ENCODE measurements around the gene ALG14. TPM values are rescaled to one million over a fixed set of nuclear protein-coding genes. Genes with fewer than 3 reads are reported as not detected.

Gene ALG14
- total RNA-seq, 6 experiments from 2014 or later: 8.8 to 14.0 (median 11.9) TPM

GRCh38 chr1:95034506-95034905 is 38.2 kb downstream of the ALG14 start:
- Mint-ChIP-seq H3K9me3 (0 out of 2 replicates have a peak, but pooled peaks cover under 1% of the 10 kb centered on the region), H3K36me3 (ENCODE audit: low read depth) (peaks cover 17% of the 10 kb centered on the region), H3K27ac (no peak overlapping the region), H3K27me3 (ENCODE audit: insufficient read depth) (no peaks in the 10 kb centered on the region), H3K4me1 (ENCODE audit: low read depth) (peaks cover 6% of the 10 kb centered on the region; the same call in 1 of the 2 replicates), H3K4me3 (no peak overlapping the region)
- no peak for DNase-seq
- TF ChIP-seq CTCF (IDR thresholded peaks at IDR 0.05): no peak

- Mint-ChIP-seq H3K36me3 (ENCODE audit: low read depth) (peaks cover 24% of the 10 kb centered on the region), H3K4me3 (no peak overlapping the region), H3K27ac (no peak overlapping the region), H3K27me3 (ENCODE audit: insufficient read depth) (no peaks in the 10 kb centered on the region), H3K4me1 (ENCODE audit: low read depth) (no peaks in the 10 kb centered on the region; the same call in 1 of the 2 replicates), H3K9me3 (peaks cover 7% of the 10 kb centered on the region)
- TF ChIP-seq CTCF (IDR thresholded peaks at IDR 0.05): no peak
- DNase-seq: no peak
Measured at GRCh38 chr1:95033843-95034242, 38.9 kb downstream of the ALG14 start.

GRCh38 chr1:95029532-95029931 is 43.2 kb downstream of the ALG14 start:
- DNase-seq: no peak
- peaks cover 45% of the 10 kb centered on the region for H3K36me3 Mint-ChIP-seq (ENCODE audit: low read depth)
- no peaks in the 10 kb centered on the region for H3K27me3 Mint-ChIP-seq (ENCODE audit: insufficient read depth)
- no peak for TF ChIP-seq CTCF (IDR thresholded peaks at IDR 0.05)
- H3K27ac Mint-ChIP-seq: no peak overlapping the region
- H3K4me3 Mint-ChIP-seq: no peak overlapping the region
- peaks cover 11% of the 10 kb centered on the region for H3K9me3 Mint-ChIP-seq
- peaks cover 24% of the 10 kb centered on the region for H3K4me1 Mint-ChIP-seq (ENCODE audit: low read depth)

DNA sequence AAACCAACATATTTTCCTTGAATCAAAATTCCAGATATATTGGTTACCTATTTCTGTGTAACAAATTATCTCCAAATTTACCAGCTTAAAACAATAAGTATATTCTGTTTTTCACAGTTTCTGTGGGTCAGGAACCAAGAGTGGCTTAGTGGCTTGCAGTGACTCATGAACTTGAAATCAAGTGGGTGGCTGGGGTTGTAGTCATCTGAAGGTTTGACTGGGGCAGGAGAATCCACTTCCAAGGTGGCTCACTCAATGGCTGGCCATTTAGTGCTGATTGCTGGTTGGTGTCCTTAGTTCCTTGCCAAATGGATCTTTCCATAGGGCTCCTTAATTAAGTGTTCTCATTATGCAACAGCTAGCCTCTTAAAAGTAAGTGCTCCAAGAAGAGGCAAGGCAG is 43.8 kb downstream of the ALG14 start:
- TF ChIP-seq CTCF (IDR thresholded peaks at IDR 0.05): no peak
- DNase-seq: no peak
- Mint-ChIP-seq H3K4me1 (ENCODE audit: low read depth) (peaks cover 30% of the 10 kb centered on the region), H3K27me3 (ENCODE audit: insufficient read depth) (no peaks in the 10 kb centered on the region), H3K4me3 (no peak overlapping the region), H3K27ac (no peak overlapping the region), H3K36me3 (ENCODE audit: low read depth) (peaks cover 48% of the 10 kb centered on the region), H3K9me3 (peaks cover 11% of the 10 kb centered on the region)

GRCh38 chr1:95027046-95027445 is 45.7 kb downstream of the ALG14 start:
- DNase-seq: no peak
- no peak overlapping the region for H3K4me3 Mint-ChIP-seq
- peaks cover 11% of the 10 kb centered on the region for H3K9me3 Mint-ChIP-seq
- H3K4me1 Mint-ChIP-seq (ENCODE audit: low read depth): peaks cover 49% of the 10 kb centered on the region
- peaks cover 48% of the 10 kb centered on the region for H3K36me3 Mint-ChIP-seq (ENCODE audit: low read depth)
- H3K27ac Mint-ChIP-seq: no peak overlapping the region
- H3K27me3 Mint-ChIP-seq (ENCODE audit: insufficient read depth): no peaks in the 10 kb centered on the region
- no peak for TF ChIP-seq CTCF (IDR thresholded peaks at IDR 0.05)

Data from HFFc6 (cell line).